ENCODE results near the gene UMODL1. TPM values are rescaled to one million over a fixed set of nuclear protein-coding genes. Genes with fewer than 3 reads are reported as not detected.

The UMODL1 gene
- total RNA-seq, 2 experiments from 2014 or later = not detected

GRCh38 chr21:42096566-42096965 lies 25.4 kb downstream of the UMODL1 start:
- H3K4me3 Mint-ChIP-seq = no peak overlapping the region
- H3K27ac Mint-ChIP-seq = no peak overlapping the region
- no peak for TF ChIP-seq CTCF (IDR thresholded peaks at IDR 0.05)
- H3K9me3 Mint-ChIP-seq = peaks cover 4% of the 10 kb centered on the region
- no peaks in the 10 kb centered on the region for H3K4me1 Mint-ChIP-seq (ENCODE audit: low read depth)
- ATAC-seq = no peak
- intact Hi-C loops (cut with micrococcal nuclease) = no loop called here
- H3K36me3 Mint-ChIP-seq (ENCODE audit: low read depth) = no peaks in the 10 kb centered on the region
- no peak for DNase-seq
- no peaks in the 10 kb centered on the region for H3K27me3 Mint-ChIP-seq
- ChIA-PET CTCF (interaction anchor here (1.3 kb wide), 2 partner anchors 10 to 24 kb away, joined by 3 read pairs; no protein-coding TSS in a partner anchor), POLR2A (no interaction called here)

- H3K36me3 Mint-ChIP-seq (ENCODE audit: low read depth) = no peaks in the 10 kb centered on the region
- no peak overlapping the region for H3K27ac Mint-ChIP-seq
- intact Hi-C loops (cut with micrococcal nuclease) = no loop called here
- H3K4me3 Mint-ChIP-seq = no peak overlapping the region
- DNase-seq = no peak
- no peaks in the 10 kb centered on the region for H3K4me1 Mint-ChIP-seq (ENCODE audit: low read depth)
- peaks cover 4% of the 10 kb centered on the region for H3K9me3 Mint-ChIP-seq
- ChIA-PET CTCF (interaction anchor here (0.8 to 1.3 kb wide), 3 partner anchors 10 to 12 kb away, joined by 3 to 4 read pairs (median 3); no protein-coding TSS in a partner anchor), POLR2A (no interaction called here)
- TF ChIP-seq CTCF (IDR thresholded peaks at IDR 0.05) = no peak
- no peaks in the 10 kb centered on the region for H3K27me3 Mint-ChIP-seq
- ATAC-seq = no peak
Measured at GRCh38 chr21:42097274-42097673, 26.2 kb downstream of the UMODL1 start.

- ChIA-PET CTCF (interaction anchor here (0.8 to 1.3 kb wide), 3 partner anchors 9 to 11 kb away, joined by 3 to 4 read pairs (median 3); no protein-coding TSS in a partner anchor), POLR2A (no interaction called here)
- no peak for TF ChIP-seq CTCF (IDR thresholded peaks at IDR 0.05)
- ATAC-seq (peak; percentile 34), DNase-seq (no peak)
- Mint-ChIP-seq H3K27ac (no peak overlapping the region), H3K27me3 (no peaks in the 10 kb centered on the region), H3K9me3 (peaks cover 4% of the 10 kb centered on the region), H3K4me1 (ENCODE audit: low read depth) (no peaks in the 10 kb centered on the region), H3K4me3 (no peak overlapping the region), H3K36me3 (ENCODE audit: low read depth) (no peaks in the 10 kb centered on the region)
- intact Hi-C loops (cut with micrococcal nuclease) = no loop called here
Measured at GRCh38 chr21:42097860-42098454, 26.8 kb downstream of the UMODL1 start.

GRCh38 chr21:42098957-42099505 lies 27.9 kb downstream of the UMODL1 start:
- intact Hi-C loops (cut with micrococcal nuclease) = no loop called here
- no peak for DNase-seq
- no peak for ATAC-seq
- H3K4me1 Mint-ChIP-seq (ENCODE audit: low read depth) = no peaks in the 10 kb centered on the region
- no peak for TF ChIP-seq CTCF (IDR thresholded peaks at IDR 0.05)
- H3K9me3 Mint-ChIP-seq = peaks cover 4% of the 10 kb centered on the region
- CTCF ChIA-PET = interaction anchor here (1.3 to 1.6 kb wide), 2 partner anchors 9 to 221 kb away, joined by 3 to 6 read pairs; no protein-coding TSS in a partner anchor
- no peaks in the 10 kb centered on the region for H3K27me3 Mint-ChIP-seq
- no peaks in the 10 kb centered on the region for H3K36me3 Mint-ChIP-seq (ENCODE audit: low read depth)
- no peak overlapping the region for H3K4me3 Mint-ChIP-seq
- no peak overlapping the region for H3K27ac Mint-ChIP-seq
- POLR2A ChIA-PET = no interaction called here

- ChIA-PET POLR2A (no interaction called here), CTCF (interaction anchor here (2.1 kb wide), 1 partner anchor 17 kb away, joined by 9 read pairs; no protein-coding TSS in a partner anchor)
- no peak overlapping the region for H3K27ac Mint-ChIP-seq
- TF ChIP-seq CTCF (IDR thresholded peaks at IDR 0.05) = no peak
- H3K4me3 Mint-ChIP-seq = no peak overlapping the region
- no peaks in the 10 kb centered on the region for H3K4me1 Mint-ChIP-seq (ENCODE audit: low read depth)
- no peak for DNase-seq
- H3K9me3 Mint-ChIP-seq = no peaks in the 10 kb centered on the region
- intact Hi-C loops (cut with micrococcal nuclease) = no loop called here
- H3K27me3 Mint-ChIP-seq = no peaks in the 10 kb centered on the region
- ATAC-seq = no peak
- no peaks in the 10 kb centered on the region for H3K36me3 Mint-ChIP-seq (ENCODE audit: low read depth)
Measured at GRCh38 chr21:42101246-42101645, 30.1 kb downstream of the UMODL1 start.

Data from activated CD8-positive, alpha-beta T cell treated with anti-CD3 and anti-CD28 coated beads for 36 hours (primary cell).